ENCODE data around the gene CCDC188.
"Not testable (repeated sequence)": the region's sequence is repeated elsewhere in the genome, so short reads cannot be mapped to it uniquely, and the experiment has no call there.

Gene CCDC188

GRCh38 chr22:20169253-20169822 lies 18.5 kb upstream of the CCDC188 start:
- no peak for DNase-seq

DNA sequence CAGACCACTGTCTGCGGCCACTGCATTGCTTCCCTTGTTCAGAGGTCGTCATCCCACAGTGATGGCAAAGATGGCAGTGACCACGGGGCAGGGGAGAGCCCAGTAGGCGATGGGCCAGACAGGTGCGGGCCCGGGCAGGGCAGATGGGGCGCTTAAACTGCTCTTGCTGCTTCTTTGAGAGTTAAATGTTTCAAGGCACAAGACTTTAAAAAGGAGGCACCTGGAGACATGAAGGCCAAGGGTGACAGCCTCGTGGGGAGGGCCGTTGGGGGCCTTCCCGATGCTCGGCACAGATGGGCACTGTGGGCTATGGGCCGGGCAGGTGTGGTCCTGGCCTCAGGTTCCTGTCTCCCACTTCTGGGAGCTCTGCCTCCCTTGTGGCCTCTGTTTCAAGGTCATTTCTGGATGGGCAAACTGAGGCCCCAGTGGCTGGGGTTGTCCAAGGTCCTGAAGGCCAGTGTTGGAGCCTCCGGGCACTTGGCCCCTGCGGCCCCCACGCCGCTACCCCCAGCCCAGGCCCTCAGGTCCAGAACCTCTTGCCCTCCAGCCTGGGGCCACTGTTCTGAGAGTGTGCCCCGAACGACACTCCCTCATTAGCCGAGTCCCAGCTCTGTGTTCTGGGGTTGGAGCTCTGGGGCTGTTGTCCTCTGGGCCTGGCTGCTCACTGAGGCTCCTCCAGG lies 16.9 kb upstream of the CCDC188 start:
- no peak for DNase-seq

- DNase-seq, result no peak
Observed at GRCh38 chr22:20166703-20167102, 15.8 kb upstream of the CCDC188 start.

GRCh38 chr22:20165913-20166312 lies 15.1 kb upstream of the CCDC188 start:
- DNase-seq, result no peak

GRCh38 chr22:20165421-20165820 lies 14.6 kb upstream of the CCDC188 start:
- DNase-seq, result no peak

DNA sequence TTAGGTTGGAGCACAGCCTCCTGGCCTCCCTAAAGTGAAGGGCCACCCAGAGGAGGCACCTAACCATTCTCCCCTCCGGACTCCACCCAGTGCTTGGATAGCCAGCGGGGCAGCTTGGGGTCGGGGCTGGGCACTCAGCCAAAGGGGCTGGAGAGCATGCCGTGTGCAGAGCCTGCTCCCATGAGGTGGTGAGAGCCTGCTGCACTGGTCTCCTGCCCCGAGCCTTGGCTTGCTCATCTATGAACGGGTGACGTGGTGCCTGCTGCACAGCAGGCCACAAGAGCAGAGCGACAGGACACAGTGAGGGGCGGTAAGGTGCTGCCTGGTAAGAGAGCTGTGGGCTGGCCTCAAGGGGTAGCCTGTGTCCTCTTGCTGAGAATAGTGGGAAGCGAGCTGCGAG lies 14.0 kb upstream of the CCDC188 start:
- no peak for DNase-seq

GRCh38 chr22:20160041-20160440 lies 9.2 kb upstream of the CCDC188 start:
- no peak for DNase-seq

DNA sequence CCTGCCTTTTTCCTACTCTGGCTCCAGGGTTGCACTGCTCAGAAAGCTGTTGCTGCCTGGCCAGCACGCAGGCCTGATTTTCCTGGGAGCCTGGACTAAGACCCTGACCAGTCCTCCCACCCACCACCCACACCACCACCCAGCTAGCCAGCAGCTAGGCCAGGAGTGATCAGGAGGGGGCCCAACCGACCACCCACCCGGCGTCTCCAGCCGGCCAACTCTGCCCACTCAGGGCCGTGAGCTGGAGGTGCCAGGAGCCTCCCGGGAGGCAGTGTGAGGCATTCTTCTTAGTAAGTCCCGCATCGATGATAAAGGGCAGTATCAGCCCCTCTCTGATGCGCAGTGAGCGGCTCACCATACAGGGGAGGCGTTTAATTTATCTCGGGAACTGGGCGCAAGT lies 8.7 kb upstream of the CCDC188 start:
- DNase-seq, result not testable (repeated sequence)

GRCh38 chr22:20159076-20159475 lies 8.2 kb upstream of the CCDC188 start:
- no peak for DNase-seq

- DNase-seq, result no peak
Observed at GRCh38 chr22:20158391-20159036, 7.7 kb upstream of the CCDC188 start.

GRCh38 chr22:20157430-20158183 lies 6.8 kb upstream of the CCDC188 start:
- DNase-seq, result no peak

DNA sequence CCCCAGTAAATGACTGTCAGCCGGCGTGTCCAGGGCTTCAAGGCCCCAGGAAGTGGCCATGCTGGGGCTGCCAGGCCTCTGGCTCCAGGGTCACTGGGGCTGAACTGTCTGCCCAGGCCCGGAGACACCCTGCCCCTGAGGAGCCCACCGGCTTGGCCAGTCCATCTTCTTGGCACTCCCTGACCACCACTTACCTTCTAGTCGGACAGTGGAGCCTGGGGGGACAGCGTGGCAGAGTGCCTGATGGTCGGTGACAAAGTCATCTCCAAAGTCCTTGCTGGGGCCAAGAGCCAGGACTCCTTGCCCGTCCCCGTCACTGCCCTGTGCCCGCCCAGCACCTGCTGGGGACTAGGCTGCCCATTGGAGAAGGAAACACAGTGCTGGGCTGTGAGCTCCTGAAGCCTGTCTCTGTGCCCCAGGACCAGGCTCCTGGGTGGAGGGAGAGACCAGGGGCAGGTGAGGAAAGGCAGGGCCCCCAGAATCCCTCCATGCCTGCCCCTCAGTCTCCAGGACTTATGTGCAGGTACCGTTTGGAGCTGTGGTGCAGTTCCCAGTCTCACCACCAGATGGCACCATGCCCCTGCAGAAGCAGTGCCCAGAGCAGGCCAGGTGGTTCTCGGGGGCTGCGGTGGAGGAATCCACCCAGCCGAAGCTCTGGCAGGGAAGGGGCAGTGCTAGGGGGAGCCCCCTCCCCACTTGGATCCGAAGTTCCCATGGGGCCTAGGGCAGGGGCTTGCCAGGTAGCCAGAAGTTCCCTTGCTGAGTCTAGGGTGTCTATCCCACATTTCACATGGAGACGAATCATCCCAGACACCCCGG lies 6.0 kb upstream of the CCDC188 start:
- DNase-seq, result peak; percentile 91

GRCh38 chr22:20156042-20156389 lies 5.2 kb upstream of the CCDC188 start:
- DNase-seq, result no peak

DNA sequence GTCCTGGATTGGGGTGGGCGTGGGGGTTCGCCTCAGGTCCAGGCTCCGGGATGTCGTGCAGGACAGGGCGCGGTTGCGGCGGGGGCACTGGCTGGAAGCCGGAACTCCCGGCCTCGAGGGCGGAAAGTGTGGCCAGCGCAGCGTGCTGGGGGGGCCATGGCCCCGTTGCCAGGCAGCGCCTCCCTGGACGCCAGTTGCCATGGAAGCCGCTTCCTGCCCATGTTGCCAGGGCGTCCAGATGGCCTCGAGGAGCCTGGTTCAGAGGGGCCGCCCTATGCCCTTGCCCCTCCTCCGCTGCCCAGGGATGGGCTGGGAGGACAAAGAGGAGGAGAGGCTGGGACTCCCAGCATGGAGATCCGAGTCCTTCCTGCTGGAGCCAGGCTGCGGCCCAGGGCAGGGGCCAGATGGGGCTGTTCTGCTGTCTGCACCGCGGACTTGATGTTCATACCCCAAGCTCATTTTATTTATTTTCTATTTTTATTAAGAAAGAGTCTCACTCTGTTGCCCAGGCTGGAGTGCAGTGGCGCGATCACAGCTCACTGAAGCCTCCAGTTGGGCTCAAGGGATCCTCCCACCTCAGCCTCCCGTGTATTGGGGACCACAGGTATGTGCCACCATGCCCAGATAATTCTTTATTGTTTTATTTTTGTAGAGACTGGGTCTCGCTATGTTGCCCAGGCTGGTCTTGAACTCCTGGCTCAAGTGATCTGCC lies 4.6 kb upstream of the CCDC188 start:
- DNase-seq, result no peak

GRCh38 chr22:20154602-20155187 lies 3.8 kb upstream of the CCDC188 start:
- DNase-seq, result no peak

GRCh38 chr22:20153945-20154344 lies 3.1 kb upstream of the CCDC188 start:
- no peak for DNase-seq

GRCh38 chr22:20152464-20152890 lies 1.6 kb upstream of the CCDC188 start:
- DNase-seq, result no peak

GRCh38 chr22:20151276-20151588 lies 377 bp upstream of the CCDC188 start:
- no peak for DNase-seq

GRCh38 chr22:20149257-20150250 lies 1.3 kb downstream of the CCDC188 start:
- DNase-seq, result no peak

GRCh38 chr22:20148414-20148813 lies 2.4 kb downstream of the CCDC188 start:
- no peak for DNase-seq
